K562 treated with DMSO at 1 percent for 48 hours (cell line): ENCODE results near the gene RBFOX1. TPM values are rescaled to one million over a fixed set of nuclear protein-coding genes. Genes with fewer than 3 reads are reported as not detected.

ENCODE experiments used
- total RNA-seq: library from RNA; unstranded; fragments of 300-600 nt; gene quantifications from 2 replicates; pipeline ENCODE4 v1.2.3, GENCODE V29; 2022; ENCODE audit warnings: low replicate concordance; ENCODE audit errors: extremely low read depth

The RBFOX1 gene
- not detected in 2 replicates for total RNA-seq

DNA sequence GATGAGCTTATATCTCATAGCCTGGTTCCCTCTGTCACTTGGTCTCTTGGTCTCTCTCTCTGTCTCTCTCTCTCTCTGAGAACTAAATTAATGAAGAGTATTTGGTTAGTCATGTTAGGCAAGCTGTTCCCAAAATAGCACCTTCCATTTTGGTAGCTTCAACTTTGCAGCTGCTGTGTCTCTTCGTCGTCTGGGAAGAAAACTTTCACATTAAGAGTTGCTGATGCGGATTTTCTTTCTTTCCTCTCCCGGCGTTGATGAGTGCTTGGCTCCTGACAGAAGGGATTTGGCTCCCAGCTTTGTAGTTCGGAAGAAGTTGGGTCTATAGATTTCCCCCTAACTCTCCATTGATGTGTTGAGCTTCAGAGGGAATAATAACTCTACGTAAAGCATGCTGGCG lies at the start of gene RBFOX1:
Gene RBFOX1 (plus strand): TSS at position 235 of the 400 bp plus-strand sequence.

